Endodermal cell (in vitro differentiated cells): ENCODE measurements around the gene RNU6-9. TPM values are rescaled to one million over a fixed set of nuclear protein-coding genes. Genes with fewer than 3 reads are reported as not detected.

Experiments
- DNase-seq: peaks from one replicate; pipeline ENCODE4 v3.0.0-alpha.2; 2017
- H3K27ac ChIP-seq: 2 replicates; pipeline ENCODE4 v1.5.1; 2013; ENCODE audit warnings: mild to moderate bottlenecking, low read depth, low read length, moderate library complexity
- H3K27me3 ChIP-seq: 2 replicates; pipeline ENCODE4 v1.6.1; 2013; ENCODE audit warnings: mild to moderate bottlenecking, low read length, moderate library complexity; ENCODE audit not compliant: insufficient read depth, control insufficient read depth, poor library complexity, severe bottlenecking
- H3K36me3 ChIP-seq: 2 replicates; pipeline ENCODE4 v1.7.0; 2013; ENCODE audit warnings: mild to moderate bottlenecking, low read length, moderate library complexity; ENCODE audit not compliant: control insufficient read depth, insufficient read depth
- H3K4me1 ChIP-seq: one replicate; pipeline ENCODE4 v1.7.0; 2013; ENCODE audit warnings: low read length; ENCODE audit not compliant: control insufficient read depth, insufficient read depth
- H3K4me3 ChIP-seq: 2 replicates; pipeline ENCODE4 v1.5.1; 2013; ENCODE audit warnings: mild to moderate bottlenecking, low read length, moderate library complexity
- H3K9ac ChIP-seq: 2 replicates; pipeline ENCODE4 v1.6.1; 2013; ENCODE audit warnings: mild to moderate bottlenecking, low read length, moderate library complexity; ENCODE audit not compliant: poor library complexity, severe bottlenecking; ENCODE audit errors: extremely low read depth
- H3K9me3 ChIP-seq: 2 replicates; pipeline ENCODE4 v1.6.1; 2013; ENCODE audit warnings: mild to moderate bottlenecking, low read length, moderate library complexity; ENCODE audit not compliant: control insufficient read depth
- H3K27ac Mint-ChIP-seq: 2 replicates; pipeline ENCODE4 v1.8.0; 2020; ENCODE audit warnings: mixed read lengths
- H3K27me3 Mint-ChIP-seq: 2 replicates; pipeline ENCODE4 v1.8.0; 2021; ENCODE audit warnings: mild to moderate bottlenecking, mixed read lengths; ENCODE audit not compliant: insufficient read depth
- H3K36me3 Mint-ChIP-seq: 2 replicates; pipeline ENCODE4 v1.8.0; 2020; ENCODE audit warnings: low read depth, mixed read lengths
- H3K4me1 Mint-ChIP-seq: 2 replicates; pipeline ENCODE4 v1.8.0; 2020; ENCODE audit warnings: mixed read lengths
- H3K4me3 Mint-ChIP-seq: 2 replicates; pipeline ENCODE4 v1.8.0; 2020; ENCODE audit warnings: mild to moderate bottlenecking, moderate library complexity, mixed read lengths
- H3K9me3 Mint-ChIP-seq: 2 replicates; pipeline ENCODE4 v1.8.0; 2020; ENCODE audit warnings: mild to moderate bottlenecking, mixed read lengths
- WGBS, 2 experiments: methylation state at CpG; one replicate each; pipeline versions ENCODE4 v1.1.5 to v1.1.7; 2013; ENCODE audit warnings: missing lambda C conversion rate in 2 of 2, mixed read lengths in 1 of 2; ENCODE audit not compliant: insufficient coverage in 1 of 2, insufficient read length in 1 of 2; 5-methylcytosine and 5-hydroxymethylcytosine counted together
- total RNA-seq, 2 donors: library from RNA; stranded (reverse); fragmentation: NEBNext Ultra II Directional in 1 of 2; extraction: Animal tissue kit (Norgen Biotek cat#: 25700) in 1 of 2; gene quantifications; 2 replicates in 1 of 2; 3 replicates in 1 of 2; pipeline ENCODE4 v1.2.1, GENCODE V29; 2021
- TF ChIP-seq, protein P1 (sequence below): fragments of 200-600 bp; sonication (generic); conservative IDR thresholded peaks from 2 replicates; pipeline ENCODE4 v1.5.0; 2021; ENCODE audit warnings: antibody characterized with exemption, mild to moderate bottlenecking

RNU6-9 gene
- total RNA-seq, 2 donors from 2014 or later, result not detected

DNA sequence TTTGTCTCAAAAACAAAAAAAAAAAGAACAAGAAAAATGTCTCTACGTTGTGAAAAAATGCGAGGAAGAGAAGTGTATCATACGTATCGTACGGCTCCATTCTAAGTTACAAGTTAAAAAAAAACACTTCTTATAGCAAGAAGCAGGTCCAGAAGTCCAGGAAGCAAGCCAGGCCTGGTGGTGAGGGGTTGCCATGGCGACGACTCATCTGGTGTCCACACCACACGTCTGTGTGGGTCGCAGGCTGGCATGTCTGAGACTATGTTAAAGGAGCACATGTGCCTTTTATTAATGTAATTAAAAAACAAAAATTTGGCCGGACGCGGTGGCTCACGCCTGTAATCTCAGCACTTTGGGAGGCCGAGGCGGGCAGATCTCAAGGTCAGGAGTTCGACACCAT lies 6.2 kb upstream of the RNU6-9 start:
- no peaks in the 10 kb centered on the region for H3K9me3 ChIP-seq
- H3K4me3 ChIP-seq, result no peak overlapping the region
- WGBS, 2 experiments, result 92 to 95% methylated on average over 7 to 16 of the region's 16 CpGs
- Mint-ChIP-seq H3K27ac (peak overlapping the region; percentile 21), H3K4me3 (no peak overlapping the region), H3K27me3 (no peaks in the 10 kb centered on the region), H3K4me1 (no peaks in the 10 kb centered on the region), H3K9me3 (no peaks in the 10 kb centered on the region), H3K36me3 (peaks cover 32% of the 10 kb centered on the region)
- H3K9ac ChIP-seq, result no peak overlapping the region
- H3K4me1 ChIP-seq, result no peaks in the 10 kb centered on the region
- TF ChIP-seq, protein P1, sequence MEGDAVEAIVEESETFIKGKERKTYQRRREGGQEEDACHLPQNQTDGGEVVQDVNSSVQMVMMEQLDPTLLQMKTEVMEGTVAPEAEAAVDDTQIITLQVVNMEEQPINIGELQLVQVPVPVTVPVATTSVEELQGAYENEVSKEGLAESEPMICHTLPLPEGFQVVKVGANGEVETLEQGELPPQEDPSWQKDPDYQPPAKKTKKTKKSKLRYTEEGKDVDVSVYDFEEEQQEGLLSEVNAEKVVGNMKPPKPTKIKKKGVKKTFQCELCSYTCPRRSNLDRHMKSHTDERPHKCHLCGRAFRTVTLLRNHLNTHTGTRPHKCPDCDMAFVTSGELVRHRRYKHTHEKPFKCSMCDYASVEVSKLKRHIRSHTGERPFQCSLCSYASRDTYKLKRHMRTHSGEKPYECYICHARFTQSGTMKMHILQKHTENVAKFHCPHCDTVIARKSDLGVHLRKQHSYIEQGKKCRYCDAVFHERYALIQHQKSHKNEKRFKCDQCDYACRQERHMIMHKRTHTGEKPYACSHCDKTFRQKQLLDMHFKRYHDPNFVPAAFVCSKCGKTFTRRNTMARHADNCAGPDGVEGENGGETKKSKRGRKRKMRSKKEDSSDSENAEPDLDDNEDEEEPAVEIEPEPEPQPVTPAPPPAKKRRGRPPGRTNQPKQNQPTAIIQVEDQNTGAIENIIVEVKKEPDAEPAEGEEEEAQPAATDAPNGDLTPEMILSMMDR, result no peak
- no peaks in the 10 kb centered on the region for H3K27me3 ChIP-seq
- peaks cover 59% of the 10 kb centered on the region for H3K36me3 ChIP-seq
- no peak overlapping the region for H3K27ac ChIP-seq
- peak; percentile 46 for DNase-seq

DNA sequence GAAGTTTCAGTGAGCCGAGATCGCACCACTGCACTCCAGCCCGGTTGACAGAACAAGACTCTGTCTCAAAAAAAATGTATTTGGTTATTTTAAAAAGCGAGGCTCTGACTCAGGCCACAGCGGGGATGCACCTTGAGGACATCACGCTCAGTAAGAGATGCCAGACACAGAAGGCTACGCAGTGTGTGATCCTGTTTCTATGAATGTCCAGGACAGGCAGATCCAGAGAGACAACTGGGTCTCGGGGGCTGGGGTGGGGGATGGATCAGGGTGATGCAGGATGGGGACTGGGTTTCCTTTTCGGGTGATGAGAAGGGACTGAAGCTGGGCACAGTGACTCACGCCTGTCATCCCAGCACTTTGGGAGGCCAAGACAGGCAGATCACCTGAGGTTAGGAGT lies 5.7 kb upstream of the RNU6-9 start:
- H3K9me3 Mint-ChIP-seq, result no peaks in the 10 kb centered on the region
- no peaks in the 10 kb centered on the region for H3K4me1 Mint-ChIP-seq
- no peaks in the 10 kb centered on the region for H3K9me3 ChIP-seq
- H3K27me3 ChIP-seq, result no peaks in the 10 kb centered on the region
- WGBS, 2 experiments, result 93 to 100% methylated on average over 9 to 10 of the region's 10 CpGs
- no peak overlapping the region for H3K27ac ChIP-seq
- no peak overlapping the region for H3K9ac ChIP-seq
- H3K27ac Mint-ChIP-seq, result no peak overlapping the region
- no peak overlapping the region for H3K4me3 Mint-ChIP-seq
- no peaks in the 10 kb centered on the region for H3K27me3 Mint-ChIP-seq
- no peaks in the 10 kb centered on the region for H3K4me1 ChIP-seq
- no peak overlapping the region for H3K4me3 ChIP-seq
- H3K36me3 Mint-ChIP-seq, result peaks cover 27% of the 10 kb centered on the region
- H3K36me3 ChIP-seq, result peaks cover 53% of the 10 kb centered on the region
- TF ChIP-seq, protein P1, result no peak
- no peak for DNase-seq

DNA sequence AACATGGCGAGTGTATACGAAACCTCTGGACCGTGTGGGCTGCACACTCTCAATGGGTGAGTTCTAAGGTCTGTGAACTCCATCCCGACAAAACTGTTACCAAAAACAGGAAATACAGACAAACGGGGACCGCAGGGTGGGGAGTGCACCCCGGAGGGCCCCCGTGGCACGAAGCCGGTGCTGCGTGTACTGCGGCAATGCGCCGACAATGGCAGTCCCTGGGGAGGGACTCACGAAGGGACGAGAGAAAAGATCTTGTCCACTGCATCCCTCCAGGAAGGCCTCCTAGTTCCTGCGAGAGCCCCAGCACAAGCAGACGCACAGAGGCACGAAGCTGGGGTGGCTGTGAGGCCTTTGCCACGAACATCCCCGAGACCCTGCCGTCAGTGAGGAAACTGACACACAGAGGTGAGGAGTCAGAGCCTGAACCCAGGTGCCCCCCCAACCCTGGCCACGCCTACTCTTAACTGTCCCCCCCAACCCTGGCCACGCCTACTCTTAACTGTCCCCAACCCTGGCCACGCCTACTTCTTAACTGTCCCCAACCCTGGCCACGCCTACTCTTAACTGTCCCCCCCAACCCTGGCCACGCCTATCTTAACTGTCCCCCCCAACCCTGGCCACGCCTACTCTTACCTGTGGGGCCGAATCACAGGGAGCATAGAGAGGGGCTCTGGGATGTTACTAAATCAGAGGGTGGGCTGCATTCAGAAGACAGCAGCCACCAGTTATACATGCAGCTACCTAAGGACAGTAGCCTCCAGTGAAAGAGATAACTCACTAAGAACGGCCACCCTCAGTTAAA lies 4.5 kb upstream of the RNU6-9 start:
- H3K9ac ChIP-seq, result no peak overlapping the region
- no peaks in the 10 kb centered on the region for H3K4me1 Mint-ChIP-seq
- H3K36me3 ChIP-seq, result peaks cover 48% of the 10 kb centered on the region
- H3K36me3 Mint-ChIP-seq, result peaks cover 20% of the 10 kb centered on the region
- H3K4me1 ChIP-seq, result no peaks in the 10 kb centered on the region
- DNase-seq, result no peak
- no peak overlapping the region for H3K27ac Mint-ChIP-seq
- H3K27ac ChIP-seq, result no peak overlapping the region
- H3K4me3 Mint-ChIP-seq, result no peak overlapping the region
- H3K27me3 Mint-ChIP-seq, result no peaks in the 10 kb centered on the region
- no peaks in the 10 kb centered on the region for H3K27me3 ChIP-seq
- H3K9me3 ChIP-seq, result no peaks in the 10 kb centered on the region
- TF ChIP-seq, protein P1, result no peak
- 97% methylated on average over 23 to 30 of the region's 30 CpGs for WGBS, 2 experiments
- no peak overlapping the region for H3K4me3 ChIP-seq
- H3K9me3 Mint-ChIP-seq, result no peaks in the 10 kb centered on the region
